Head of caudate nucleus (tissue), 42 donors: Measurements from ENCODE around the gene COL9A3.
"Not testable (repeated sequence)": the region's sequence is repeated elsewhere in the genome, so short reads cannot be mapped to it uniquely, and the experiment has no call there.

ENCODE experiments used
- DNase-seq, 42 donors: peaks; one replicate each; pipeline versions ENCODE4 v3.0.0 to v3.0.0-alpha.2; 2020 to 2021; ENCODE audit warnings: mixed read lengths in 7 of 42
- intact Hi-C: fragments of 100-400 bp; cut with DNase I; formaldehyde crosslinking; loops from one replicate; pipeline ENCODE4 v1.15.0; 2022

Gene COL9A3

DNA sequence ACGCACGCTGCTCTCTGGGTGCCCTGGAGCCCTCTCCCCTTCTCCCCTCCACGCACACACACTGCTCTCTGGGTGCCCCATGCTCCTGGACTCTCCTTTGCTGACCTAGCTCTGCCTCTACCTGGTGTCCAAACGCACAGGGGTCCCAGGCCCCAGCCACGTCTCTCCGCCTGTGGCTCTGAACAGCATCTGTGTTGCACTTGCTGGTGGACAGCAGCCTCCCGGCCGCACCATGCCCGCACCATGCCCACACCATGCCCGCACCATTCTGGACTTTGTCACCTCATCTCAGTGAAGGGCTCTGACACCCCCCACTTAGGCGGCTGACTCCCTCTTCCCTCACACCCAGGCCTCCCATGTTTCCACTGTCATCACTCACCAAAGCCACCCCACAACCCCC lies 23.0 kb downstream of the COL9A3 start:
- intact Hi-C loops = no loop called here
- no peak for DNase-seq

DNA sequence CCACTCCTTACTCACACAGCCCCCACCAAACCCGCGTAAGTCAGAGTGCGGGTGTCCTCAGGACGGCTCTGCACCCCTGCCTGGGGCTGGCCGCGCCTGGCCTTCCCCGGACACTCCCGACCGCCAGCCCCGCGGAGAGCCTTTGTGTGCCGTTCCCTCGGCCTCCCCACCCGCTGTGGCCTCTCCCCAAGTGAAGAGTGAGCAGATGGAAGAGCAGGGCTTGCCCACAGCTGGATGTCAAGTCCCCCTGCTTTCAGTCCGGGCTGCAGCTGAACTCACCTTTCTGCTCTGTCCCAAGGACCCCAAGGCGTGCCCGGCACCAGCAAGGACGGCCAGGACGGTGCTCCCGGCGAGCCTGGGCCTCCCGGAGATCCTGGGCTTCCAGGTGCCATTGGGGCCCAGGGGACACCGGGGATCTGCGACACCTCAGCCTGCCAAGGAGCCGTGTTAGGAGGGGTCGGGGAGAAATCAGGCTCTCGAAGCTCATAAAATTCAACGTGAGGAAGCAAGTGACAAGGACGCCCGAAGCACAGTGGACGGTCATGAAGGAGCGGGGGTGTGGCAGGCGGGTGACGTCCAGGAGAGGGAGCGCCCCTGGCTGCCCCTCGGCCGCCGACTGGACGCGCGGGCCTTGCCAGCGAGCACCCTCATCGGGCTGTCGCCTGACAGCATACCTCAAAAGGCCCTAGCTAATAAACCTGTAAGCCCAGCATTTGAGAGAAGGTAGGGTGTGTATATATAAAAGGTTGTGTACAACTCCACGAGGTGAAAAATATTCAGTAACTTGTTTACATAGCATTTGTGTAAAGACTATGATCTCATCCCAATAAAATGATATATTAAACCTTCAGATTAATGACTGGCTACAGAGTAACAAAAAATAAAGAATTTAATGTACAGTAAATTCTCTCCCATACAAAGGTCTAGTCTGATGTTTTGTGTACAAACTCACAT lies 23.7 kb downstream of the COL9A3 start:
- intact Hi-C loops = no loop called here
- DNase-seq = no peak

DNA sequence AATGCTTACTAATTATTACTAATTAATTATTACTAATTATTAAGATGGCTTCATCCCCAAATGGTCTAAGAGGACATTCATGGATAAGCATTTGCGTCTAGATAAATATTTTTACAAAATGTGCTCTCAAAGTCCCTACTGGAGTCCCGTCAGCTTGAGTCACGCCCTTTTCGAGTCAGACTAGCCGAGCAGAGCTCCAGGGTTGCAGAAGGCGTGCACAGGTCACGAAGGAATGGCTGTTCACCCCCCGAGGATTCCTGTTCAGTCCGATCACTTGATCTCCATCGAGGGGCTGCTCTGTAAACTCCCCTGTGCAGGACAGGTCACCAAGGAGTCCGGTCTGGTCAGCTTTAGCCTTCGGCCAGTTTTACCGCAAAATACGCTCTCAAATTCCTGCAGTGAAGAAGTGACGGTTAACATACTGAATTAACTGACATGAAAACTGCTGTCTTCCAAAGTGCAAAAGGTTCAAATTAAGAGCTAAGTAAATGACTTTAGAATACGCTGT lies 24.9 kb downstream of the COL9A3 start:
- DNase-seq = no peak
- intact Hi-C loops = no loop called here

DNA sequence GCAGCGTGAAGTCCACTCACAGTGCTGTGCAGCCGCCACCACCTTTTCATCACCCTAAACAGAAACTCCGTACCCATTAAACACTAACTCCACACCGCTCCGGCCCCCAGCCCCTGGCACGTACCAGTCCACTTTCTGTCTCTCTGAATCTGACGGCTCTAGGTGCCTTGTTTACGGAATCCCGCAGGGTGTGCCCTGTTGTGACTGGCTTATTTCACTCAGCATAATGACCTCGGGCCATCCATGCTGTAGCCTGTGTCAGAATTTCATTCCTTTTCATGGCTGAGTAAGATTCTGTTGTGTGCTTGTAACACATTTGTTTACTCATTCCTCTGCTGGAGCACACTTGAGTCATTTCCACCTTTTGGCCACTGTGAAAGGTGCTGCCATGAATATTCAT lies 26.8 kb downstream of the COL9A3 start:
- peak in 1 of 42 donors; percentile 14 for DNase-seq

DNA sequence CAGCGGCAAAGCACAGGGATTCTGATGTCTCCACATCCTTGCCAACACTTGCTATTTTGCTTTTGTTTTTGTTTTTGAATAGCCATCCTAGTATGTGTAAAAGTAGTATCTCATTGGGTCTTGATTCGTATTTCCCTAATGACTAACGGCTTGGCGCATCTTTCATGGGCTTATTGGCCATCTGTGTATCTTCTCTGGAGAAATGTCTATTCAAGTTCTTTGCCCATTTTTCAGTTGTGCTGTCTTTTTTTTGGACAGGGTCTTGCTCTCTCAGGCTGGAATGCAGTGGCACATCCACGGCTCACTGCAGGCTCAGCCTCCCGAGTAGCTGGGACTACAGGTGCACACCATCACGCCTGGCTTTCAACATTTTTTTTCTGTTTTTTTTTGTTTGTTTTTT lies 27.3 kb downstream of the COL9A3 start:
- no peak for DNase-seq
- intact Hi-C loops = no loop called here

More for the DNA sequence above, 26.8 kb downstream of the COL9A3 start:
- intact Hi-C loops = no loop called here

DNA sequence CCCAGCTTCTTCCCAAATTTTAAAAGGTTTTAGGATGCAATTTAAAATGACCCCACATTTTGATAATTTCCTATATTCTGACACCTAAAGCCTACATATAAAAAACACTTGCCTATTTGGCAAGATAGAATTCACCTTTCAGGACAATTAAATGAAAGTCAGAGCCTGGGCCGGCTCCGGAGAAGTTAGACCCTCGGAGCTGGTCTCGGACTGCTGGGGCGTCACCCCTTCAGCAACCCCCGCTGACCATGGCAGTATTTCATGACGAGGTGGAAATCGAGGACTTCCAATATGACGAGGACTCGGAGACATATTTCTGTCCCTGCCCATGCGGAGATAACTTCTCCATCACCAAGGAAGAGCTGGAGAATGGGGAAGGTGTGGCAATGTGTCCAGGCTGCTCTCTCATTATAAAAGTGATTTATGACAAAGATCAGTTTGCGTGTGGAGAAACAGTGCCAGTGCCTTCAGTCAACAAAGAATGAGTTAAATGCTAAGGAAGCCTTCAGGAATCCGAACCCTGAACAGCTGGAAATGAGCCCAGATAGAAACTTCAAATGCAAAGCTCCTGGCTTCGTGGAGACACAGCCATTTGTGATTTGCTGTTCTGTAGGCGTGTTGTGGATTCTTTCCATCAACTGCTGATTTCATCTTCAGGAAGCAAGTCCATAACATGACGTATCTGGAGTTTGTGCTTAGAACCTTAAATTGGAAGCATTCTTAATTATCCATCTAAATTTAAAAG lies 28.7 kb downstream of the COL9A3 start:
- intact Hi-C loops = no loop called here
- DNase-seq = no peak

DNA sequence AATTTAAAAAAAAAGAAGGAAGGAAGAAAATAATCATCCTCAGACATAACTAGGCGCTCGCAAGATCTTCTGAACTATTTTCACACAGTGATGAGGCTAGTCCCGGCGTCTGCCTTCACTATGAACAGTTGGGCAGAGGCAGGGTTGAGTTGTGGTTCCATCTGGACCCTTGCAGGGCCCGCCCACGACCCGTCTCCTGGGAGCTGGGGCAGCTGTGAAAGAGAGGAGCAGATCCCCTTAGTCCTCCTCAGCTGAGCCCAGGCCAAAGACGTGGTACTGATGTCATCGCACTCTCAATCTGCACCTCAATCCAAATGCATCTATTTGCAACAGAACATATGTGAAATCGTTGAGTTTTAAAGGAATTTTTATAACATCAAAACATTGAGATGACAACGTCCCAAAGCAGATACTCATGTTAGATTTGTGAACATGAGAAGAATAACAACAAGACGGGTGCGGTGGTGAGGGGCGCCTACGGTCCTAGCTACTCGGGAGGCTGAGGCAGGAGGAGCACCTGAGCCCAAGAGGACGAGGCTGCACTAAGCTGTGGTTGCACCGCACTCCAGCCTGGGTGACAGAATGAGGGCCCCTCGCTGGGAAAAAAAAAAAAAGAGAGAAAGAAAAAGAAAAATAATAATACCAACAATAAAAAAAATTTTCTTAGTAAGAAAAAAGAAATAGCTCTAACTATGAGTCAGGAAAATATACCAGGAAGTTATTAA lies 29.5 kb downstream of the COL9A3 start:
- no peak for DNase-seq
- intact Hi-C loops = no loop called here

DNA sequence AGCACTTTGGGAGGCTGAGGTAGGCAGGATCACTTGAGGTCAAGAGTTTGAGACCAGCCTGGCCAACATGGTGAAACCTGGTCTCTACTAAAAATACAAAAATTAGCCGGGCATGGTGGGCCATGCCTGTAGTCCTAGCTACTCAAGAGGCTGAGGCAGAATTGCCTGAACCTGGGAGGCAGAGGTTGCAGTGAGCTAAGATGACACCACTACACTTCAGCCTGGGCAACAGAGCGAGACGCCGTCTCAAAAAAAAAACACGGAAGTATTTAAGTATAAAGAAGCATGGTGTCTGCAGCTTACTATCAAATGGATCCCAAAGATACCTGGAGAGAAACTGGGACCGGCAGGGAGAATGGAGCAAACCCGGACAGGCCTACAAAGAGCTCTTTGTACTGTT lies 32.1 kb downstream of the COL9A3 start:
- intact Hi-C loops, DNase-seq: not testable (repeated sequence)

DNA sequence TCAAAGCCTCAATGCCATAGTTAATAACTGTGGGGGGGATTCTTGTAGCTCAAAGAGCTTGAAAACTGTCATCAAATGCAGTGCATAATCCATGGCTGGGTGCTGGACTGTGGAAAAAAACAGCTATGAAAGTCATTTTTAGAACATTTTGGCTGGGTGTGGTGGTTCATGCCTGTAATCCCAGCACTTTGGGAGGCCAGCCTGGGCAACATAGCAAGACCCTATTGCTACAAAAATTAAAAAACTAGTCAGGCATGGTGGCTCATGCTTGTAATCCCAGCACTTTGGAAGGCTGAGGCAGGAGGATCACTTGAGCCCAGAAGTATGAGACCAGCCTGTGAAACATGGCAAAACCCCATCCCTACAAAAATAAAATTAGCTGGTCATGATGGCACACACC lies 32.6 kb downstream of the COL9A3 start:
- intact Hi-C loops = no loop called here
- no peak for DNase-seq

DNA sequence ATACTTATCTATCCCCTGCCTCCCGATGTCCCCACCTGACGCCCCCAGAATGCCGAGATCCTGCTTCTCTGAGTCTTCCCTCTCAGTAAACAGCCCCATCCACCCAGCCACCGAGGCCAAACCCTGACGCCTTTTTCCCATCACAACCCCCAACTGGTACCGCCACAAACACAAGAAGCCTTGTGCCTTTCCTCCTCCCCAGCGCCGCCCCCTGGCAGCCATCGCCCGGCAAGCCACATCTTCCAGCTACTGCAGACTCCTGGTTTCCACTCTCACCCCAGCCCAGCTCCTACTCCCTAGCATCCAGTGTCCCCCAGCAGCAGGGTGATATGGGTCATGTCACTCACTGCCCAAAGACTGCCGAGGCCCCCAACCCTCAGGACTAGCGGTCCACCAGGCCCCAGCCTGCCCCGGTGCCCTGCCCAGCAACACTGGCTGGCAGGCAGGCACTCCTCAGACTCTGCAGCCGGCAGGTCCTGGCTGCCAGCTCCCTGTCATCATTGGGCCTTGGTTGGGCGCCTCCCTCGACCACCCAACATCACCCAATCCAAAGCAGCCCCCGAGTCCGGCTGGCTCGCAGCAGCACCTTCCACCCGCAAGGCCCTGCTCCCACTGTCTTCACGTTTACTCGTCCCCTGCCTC lies 33.6 kb downstream of the COL9A3 start:
- intact Hi-C loops = no loop called here
- peak; percentile 70 to 94 (median 88) for DNase-seq

DNA sequence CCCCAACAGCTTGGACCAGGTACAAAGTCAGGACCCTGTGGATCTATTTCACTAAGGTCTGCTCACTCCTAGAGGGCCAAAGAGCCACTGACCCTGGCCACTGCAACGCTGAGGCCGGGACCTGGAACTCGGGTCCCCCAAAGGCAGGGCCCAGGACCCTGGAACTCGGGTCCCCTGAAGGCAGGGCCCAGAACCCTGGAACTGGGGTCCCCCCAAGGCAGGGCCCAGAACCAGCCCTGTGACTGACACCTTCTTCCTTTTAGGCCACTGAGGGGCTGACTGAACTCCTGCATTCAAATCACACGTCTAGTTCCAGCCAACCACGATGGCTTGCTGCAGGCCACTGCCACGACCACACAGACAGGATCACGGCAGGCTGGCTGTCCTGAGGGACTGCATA lies 35.3 kb downstream of the COL9A3 start:
- DNase-seq = no peak

DNA sequence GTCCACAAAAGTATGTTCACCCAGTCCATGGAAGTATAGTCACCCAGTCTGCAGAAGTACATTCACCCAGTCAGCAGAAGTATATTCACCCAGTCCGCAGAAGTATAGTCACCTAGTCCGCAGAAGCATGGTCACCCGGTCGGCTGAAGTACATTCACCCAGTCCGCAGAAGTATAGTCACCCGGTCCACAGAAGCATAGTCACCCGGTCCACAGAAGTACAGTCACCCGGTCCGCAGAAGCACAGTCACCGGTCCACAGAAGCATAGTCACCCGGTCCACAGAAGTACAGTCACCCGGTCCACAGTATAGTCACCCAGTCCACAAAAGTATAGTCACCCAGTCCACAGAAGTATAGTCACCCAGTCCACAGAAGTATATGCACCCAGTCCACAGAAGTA lies 36.0 kb downstream of the COL9A3 start:
- no peak for DNase-seq
- intact Hi-C loops = no loop called here

More for the DNA sequence above, 35.3 kb downstream of the COL9A3 start:
- intact Hi-C loops = no loop called here

DNA sequence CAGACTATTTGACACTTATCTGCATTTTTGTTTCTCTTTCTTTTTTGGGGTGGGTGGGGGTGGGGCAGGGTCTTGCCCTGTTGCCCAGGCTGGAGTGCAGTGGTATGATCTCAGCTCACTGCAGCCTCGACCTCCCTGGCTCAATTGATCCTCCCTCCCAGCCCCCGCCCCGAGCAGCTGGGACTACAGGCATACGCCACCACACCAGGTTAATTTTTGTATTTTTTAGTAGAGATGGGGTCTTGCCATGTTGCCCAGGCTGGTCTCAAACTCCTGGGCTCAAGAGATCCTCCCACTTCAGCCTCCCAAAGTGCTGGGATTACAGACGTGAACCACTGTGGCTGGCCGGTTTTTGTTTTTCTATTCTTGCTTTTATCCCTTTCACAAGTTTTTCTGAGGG lies 36.5 kb downstream of the COL9A3 start:
- peak in 1 of 42 donors; percentile 10 for DNase-seq
- intact Hi-C loops = not testable (repeated sequence)

DNA sequence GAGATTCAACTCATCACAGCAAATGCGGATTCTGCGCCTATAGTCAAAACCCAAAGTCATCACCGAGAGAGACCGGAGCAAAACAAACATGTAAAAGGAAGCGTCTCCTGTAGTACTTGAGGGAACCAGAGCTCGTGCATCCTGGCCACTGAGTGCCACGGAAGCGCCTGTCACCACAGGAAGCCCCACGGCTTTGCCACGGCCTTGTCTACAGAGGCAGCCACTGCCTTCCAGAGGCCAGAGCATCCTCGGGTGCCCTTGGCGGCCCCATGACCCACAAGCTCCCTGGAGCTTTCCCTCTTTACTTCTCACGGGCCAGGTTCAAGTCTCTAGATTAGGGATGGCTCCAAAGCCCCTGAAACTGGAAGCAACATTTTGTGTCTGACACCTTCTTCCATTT lies 37.3 kb downstream of the COL9A3 start:
- peak in 1 of 42 donors; percentile 9 for DNase-seq
- intact Hi-C loops = no loop called here

DNA sequence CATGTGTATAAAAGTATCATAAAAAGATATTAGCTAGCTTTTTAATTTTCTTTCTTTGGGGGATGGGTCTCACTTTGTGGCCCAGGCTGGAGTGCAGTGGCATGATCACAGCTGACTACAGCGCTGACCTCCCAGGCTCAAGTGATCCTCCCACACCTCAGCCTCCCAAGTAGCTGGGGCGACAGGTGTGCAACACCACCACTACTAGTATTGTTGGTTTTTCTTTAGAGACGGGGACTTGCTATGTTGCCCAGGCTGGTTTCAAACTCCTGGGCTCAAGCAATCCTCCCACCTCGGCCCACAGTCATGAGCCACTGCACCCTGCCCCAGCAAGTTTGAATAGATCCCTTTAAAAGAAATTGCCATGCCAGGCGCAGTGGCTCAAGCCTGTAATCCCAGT lies 38.3 kb downstream of the COL9A3 start:
- no peak for DNase-seq
- intact Hi-C loops = loop anchor here (5.0 kb wide), 1 partner anchor 43 kb away; no protein-coding TSS in a partner anchor

DNA sequence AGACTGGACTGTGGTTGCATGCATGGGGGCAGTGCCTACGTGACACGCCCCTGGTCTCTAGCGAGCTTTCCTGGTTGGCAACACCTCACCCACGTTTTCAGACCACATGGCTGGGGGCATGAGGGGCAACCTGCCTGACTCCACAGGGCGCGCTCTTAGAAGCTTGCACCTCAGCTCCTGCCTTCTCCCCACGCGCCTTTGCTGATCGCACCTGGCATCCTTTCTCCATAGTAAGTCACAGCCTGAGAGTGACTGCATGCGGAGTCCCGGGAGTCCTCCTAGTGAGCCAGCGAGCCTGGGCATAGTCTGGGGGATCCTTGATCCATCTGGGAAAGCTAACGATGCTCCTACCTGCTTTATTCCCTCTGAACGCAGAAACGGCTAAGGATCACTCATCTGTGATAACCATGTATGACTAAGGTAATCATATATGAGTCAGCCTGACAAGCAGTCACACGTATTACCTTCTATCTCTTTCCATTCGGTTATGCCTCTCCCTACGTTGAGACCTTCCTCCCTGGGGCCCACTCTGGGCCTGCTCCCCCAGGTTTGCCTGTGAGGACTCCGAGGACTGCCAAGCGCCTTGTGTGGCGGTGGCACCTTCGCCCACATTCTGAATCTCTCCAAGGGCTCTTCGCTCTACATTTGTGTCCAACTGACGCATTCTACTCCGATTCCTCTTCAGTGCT lies 40.2 kb downstream of the COL9A3 start:
- intact Hi-C loops = loop anchor here (5.0 kb wide), 1 partner anchor 45 kb away; no protein-coding TSS in a partner anchor
- DNase-seq = peak in 1 of 42 donors; percentile 16

DNA sequence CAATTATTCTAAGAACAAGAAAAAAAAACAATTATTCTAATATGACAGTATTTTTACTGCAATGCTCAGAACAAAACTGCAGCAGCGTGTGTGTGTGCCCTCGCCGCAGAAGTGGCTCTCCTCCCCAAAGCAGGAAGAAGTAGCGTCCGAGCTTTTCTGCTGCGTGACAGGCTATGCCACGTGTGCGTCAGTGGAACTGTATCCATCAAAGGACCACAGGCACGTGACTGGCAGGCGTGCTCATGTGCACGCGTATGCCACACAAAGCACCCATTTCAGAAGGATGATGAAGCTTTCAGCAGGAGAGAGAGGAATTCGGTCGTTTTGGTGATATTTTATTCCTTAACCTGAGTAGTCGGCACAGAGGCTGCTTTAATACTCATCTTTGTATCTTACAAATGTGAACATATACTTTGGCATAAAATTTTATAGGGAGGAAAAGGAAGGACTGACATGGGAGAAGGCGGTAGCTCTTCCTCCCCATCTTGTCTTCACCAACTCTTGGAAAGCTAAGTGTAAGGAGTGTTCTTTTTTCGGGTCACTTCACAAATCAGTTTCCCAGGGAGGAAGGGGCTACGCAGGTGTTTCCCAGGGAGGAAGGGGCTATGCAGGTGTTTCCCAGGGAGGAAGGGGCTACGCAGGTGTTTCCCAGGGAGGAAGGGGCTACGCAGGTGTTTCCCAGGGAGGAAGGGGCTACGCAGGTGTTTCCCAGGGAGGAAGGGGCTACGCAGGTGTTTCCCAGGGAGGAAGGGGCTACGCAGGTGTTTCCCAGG lies 41.4 kb downstream of the COL9A3 start:
- intact Hi-C loops = loop anchor here (5.0 kb wide), 1 partner anchor 46 kb away; no protein-coding TSS in a partner anchor
- peak in 38 of 42 donors; percentile 26 to 89 (median 65) for DNase-seq
